SU-DHL-6 (cell line): ENCODE data around the gene SPTBN1.

Experiments used
- H2AFZ ChIP-seq: fragments of 200-600 bp; sonication (generic); 2 replicates; pipeline ENCODE4 v1.6.1; 2014; ENCODE audit warnings: low read depth, mild to moderate bottlenecking, moderate library complexity, mixed read lengths, antibody characterized with exemption, low read length; ENCODE audit not compliant: severe bottlenecking
- H3F3A ChIP-seq: fragments of 200-600 bp; shearing (Covaris generic); 2 replicates; pipeline ENCODE4 v1.6.0; 2016; ENCODE audit warnings: antibody characterized with exemption, mild to moderate bottlenecking; ENCODE audit not compliant: insufficient read depth
- H3K27ac ChIP-seq: fragments of 200-600 bp; sonication (generic); 2 replicates; pipeline ENCODE4 v1.5.1; 2016; ENCODE audit warnings: low read depth, mild to moderate bottlenecking, low read length, moderate library complexity, mixed read lengths
- H3K27me3 ChIP-seq: fragments of 200-600 bp; sonication (generic), shearing (Covaris generic); 2 replicates; pipeline ENCODE4 v1.6.0; 2014; ENCODE audit warnings: mild to moderate bottlenecking, low read length
- H3K36me3 ChIP-seq: fragments of 200-600 bp; sonication (generic); 2 replicates; pipeline ENCODE4 v1.6.1; 2014; ENCODE audit warnings: mild to moderate bottlenecking, low read length, mixed read lengths
- H3K4me2 ChIP-seq: fragments of 300-600, 200-600 bp; shearing (Covaris generic), sonication (generic); 2 replicates; pipeline ENCODE4 v1.6.0; 2014; ENCODE audit warnings: low read length, low read depth, mild to moderate bottlenecking; ENCODE audit not compliant: poor library complexity, severe bottlenecking
- H3K4me3 ChIP-seq: fragments of 200-600 bp; sonication (generic); 2 replicates; pipeline ENCODE4 v1.5.1; 2014; ENCODE audit warnings: antibody characterized with exemption, low read length, mild to moderate bottlenecking, mixed read lengths; ENCODE audit not compliant: insufficient read depth, poor library complexity, severe bottlenecking
- H3K79me2 ChIP-seq: fragments of 200-600 bp; sonication (generic); 2 replicates; pipeline ENCODE4 v1.6.1; 2014; ENCODE audit warnings: mild to moderate bottlenecking, low read length, moderate library complexity; ENCODE audit not compliant: insufficient read depth
- H3K9ac ChIP-seq: fragments of 200-600 bp; sonication (generic); 2 replicates; pipeline ENCODE4 v1.7.0; 2014; ENCODE audit warnings: mild to moderate bottlenecking, low read length
- H3K9me2 ChIP-seq: fragments of 200-600 bp; sonication (generic); replicated peaks from 2 replicates; pipeline ENCODE4 v1.6.1; 2014; ENCODE audit warnings: low read length; ENCODE audit not compliant: insufficient read depth
- H3K9me3 ChIP-seq: fragments of 200-600 bp; sonication (generic); 2 replicates; pipeline ENCODE4 v1.6.1; 2014; ENCODE audit warnings: low read length, mixed read lengths; ENCODE audit not compliant: insufficient read depth
- H4K20me1 ChIP-seq: fragments of 200-600 bp; sonication (generic); 2 replicates; pipeline ENCODE4 v1.6.1; 2014; ENCODE audit warnings: low read depth, mild to moderate bottlenecking, antibody characterized with exemption, low read length, moderate library complexity, mixed read lengths
- CTCF ChIP-seq: fragments of 200-600 bp; sonication (generic); IDR thresholded peaks from one replicate; pipeline ENCODE4 v1.5.1; 2017; ENCODE audit warnings: antibody characterized with exemption, mild to moderate bottlenecking, low read length, moderate library complexity; ENCODE audit not compliant: insufficient read depth, poor library complexity, severe bottlenecking
- EZH2phosphoT487 ChIP-seq: fragments of 200-600 bp; sonication (generic), shearing (Covaris generic); conservative IDR thresholded peaks from 2 replicates; pipeline ENCODE4 v1.6.1; 2018; ENCODE audit warnings: mild to moderate bottlenecking, antibody characterized with exemption, low read length, moderate library complexity, mixed read lengths

The SPTBN1 gene

GRCh38 chr2:54619660-54620231, 163.6 kb downstream of the SPTBN1 start:
- Histone ChIP-seq H4K20me1 (no peaks in the 10 kb centered on the region), H2AFZ (no peak overlapping the region), H3K36me3 (no peaks in the 10 kb centered on the region), H3K9me3 (no peaks in the 10 kb centered on the region), H3K27ac (no peak overlapping the region), H3K79me2 (no peaks in the 10 kb centered on the region), H3K4me2 (no peak overlapping the region), H3K4me3 (no peak overlapping the region), H3K9me2 (no peaks in the 10 kb centered on the region), H3K27me3 (no peaks in the 10 kb centered on the region), H3K9ac (no peak overlapping the region), H3F3A (no peaks in the 10 kb centered on the region)
- TF ChIP-seq CTCF (no peak), EZH2phosphoT487 (no peak)

GRCh38 chr2:54620948-54621347, 164.8 kb downstream of the SPTBN1 start:
- TF ChIP-seq CTCF, result no peak
- TF ChIP-seq EZH2phosphoT487, result no peak
- Histone ChIP-seq H3K9me3 (no peaks in the 10 kb centered on the region), H4K20me1 (no peaks in the 10 kb centered on the region), H3K27ac (no peak overlapping the region), H3K36me3 (no peaks in the 10 kb centered on the region), H3K4me2 (no peak overlapping the region), H3K9me2 (no peaks in the 10 kb centered on the region), H3K79me2 (no peaks in the 10 kb centered on the region), H3K4me3 (no peak overlapping the region), H3F3A (no peaks in the 10 kb centered on the region), H2AFZ (no peak overlapping the region), H3K9ac (no peak overlapping the region), H3K27me3 (no peaks in the 10 kb centered on the region)

DNA sequence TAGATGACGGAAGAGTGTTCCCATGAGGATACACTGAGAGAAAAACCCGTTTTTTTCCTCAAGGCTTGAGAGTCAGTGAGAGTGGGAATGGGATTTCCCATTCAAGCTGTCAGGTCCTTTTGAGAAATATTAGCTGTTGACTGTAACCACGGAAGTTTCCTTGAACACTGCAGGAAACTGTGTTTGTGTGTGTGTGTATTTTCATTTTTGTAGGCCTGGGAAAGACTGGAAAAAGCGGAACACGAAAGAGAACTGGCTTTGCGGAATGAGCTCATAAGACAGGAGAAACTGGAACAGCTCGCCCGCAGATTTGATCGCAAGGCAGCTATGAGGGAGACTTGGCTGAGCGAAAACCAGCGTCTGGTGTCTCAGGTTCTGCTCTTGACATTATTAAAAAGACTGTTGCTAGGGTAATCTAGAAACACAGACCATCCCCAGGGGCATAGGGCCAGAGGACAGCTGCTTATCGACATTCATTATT, 168.5 kb downstream of the SPTBN1 start:
- Histone ChIP-seq H3K9me2 (no peaks in the 10 kb centered on the region), H3K9ac (no peak overlapping the region), H3K4me3 (no peak overlapping the region), H2AFZ (no peak overlapping the region), H4K20me1 (no peaks in the 10 kb centered on the region), H3K36me3 (no peaks in the 10 kb centered on the region), H3K27me3 (no peaks in the 10 kb centered on the region), H3K79me2 (no peaks in the 10 kb centered on the region), H3F3A (no peaks in the 10 kb centered on the region), H3K4me2 (no peak overlapping the region), H3K9me3 (no peaks in the 10 kb centered on the region), H3K27ac (no peak overlapping the region)
- TF ChIP-seq CTCF, result no peak
- no peak for TF ChIP-seq EZH2phosphoT487
